ENCODE data around the gene TARBP1.
A peak's percentile ranks its signal among the peaks of the same experiment; 100 is the strongest.
"Not testable (repeated sequence)": the region's sequence is repeated elsewhere in the genome, so short reads cannot be mapped to it uniquely, and the experiment has no call there.

Gene TARBP1

GRCh38 chr1:234386122-234386521 lies 92.9 kb downstream of the TARBP1 start:
- no peak for DNase-seq (ENCODE audit: low spot score)

GRCh38 chr1:234381699-234382555 lies 97.1 kb downstream of the TARBP1 start:
- DNase-seq (ENCODE audit: low spot score), result no peak

- DNase-seq (ENCODE audit: low spot score), result not testable (repeated sequence)
Observed at GRCh38 chr1:234379591-234380109, 99.3 kb downstream of the TARBP1 start.

GRCh38 chr1:234375672-234376071 lies 103.3 kb downstream of the TARBP1 start:
- no peak for DNase-seq (ENCODE audit: low spot score)

- no peak for DNase-seq (ENCODE audit: low spot score)
Observed at GRCh38 chr1:234373959-234374254, 105.1 kb downstream of the TARBP1 start.

- peak; percentile 91 for DNase-seq (ENCODE audit: low spot score)
Observed at GRCh38 chr1:234373064-234373958, 105.7 kb downstream of the TARBP1 start, which contains the start of gene COA6. COA6 (plus strand) TSS chr1:234373456; CDS start chr1:234373467, 11 bp downstream.

GRCh38 chr1:234372011-234372757 lies 106.8 kb downstream of the TARBP1 start:
- no peak for DNase-seq (ENCODE audit: low spot score)

GRCh38 chr1:234371414-234371813 lies 107.6 kb downstream of the TARBP1 start:
- DNase-seq (ENCODE audit: low spot score), result no peak

GRCh38 chr1:234369784-234370183 lies 109.2 kb downstream of the TARBP1 start:
- DNase-seq (ENCODE audit: low spot score), result no peak

GRCh38 chr1:234369033-234369430 lies 109.9 kb downstream of the TARBP1 start:
- DNase-seq (ENCODE audit: low spot score), result no peak

GRCh38 chr1:234368320-234369032 lies 110.5 kb downstream of the TARBP1 start:
- DNase-seq (ENCODE audit: low spot score), result peak; percentile 57

- no peak for DNase-seq (ENCODE audit: low spot score)
Observed at GRCh38 chr1:234362558-234362957, 116.4 kb downstream of the TARBP1 start.

GRCh38 chr1:234361102-234361603 lies 117.8 kb downstream of the TARBP1 start:
- no peak for DNase-seq (ENCODE audit: low spot score)

GRCh38 chr1:234357831-234358230 lies 121.1 kb downstream of the TARBP1 start:
- DNase-seq (ENCODE audit: low spot score), result no peak

- DNase-seq (ENCODE audit: low spot score), result not testable (repeated sequence)
Observed at GRCh38 chr1:234356615-234357269, 122.2 kb downstream of the TARBP1 start.

GRCh38 chr1:234355782-234356510 lies 123.0 kb downstream of the TARBP1 start:
- DNase-seq (ENCODE audit: low spot score), result no peak

GRCh38 chr1:234348964-234349363 lies 130.0 kb downstream of the TARBP1 start:
- DNase-seq (ENCODE audit: low spot score), result no peak

- DNase-seq (ENCODE audit: low spot score), result no peak
Observed at GRCh38 chr1:234345237-234345636, 133.7 kb downstream of the TARBP1 start.

GRCh38 chr1:234342774-234343173 lies 136.2 kb downstream of the TARBP1 start:
- DNase-seq (ENCODE audit: low spot score), result no peak

All from Ammon's horn (tissue), 1 donor.